ENCODE measurements around the gene GTF2F2.

Gene GTF2F2

GRCh38 chr13:45119991-45120864 is at the start of gene GTF2F2:
GTF2F2 (plus strand) TSS chr13:45120510; CDS start chr13:45120656, 146 bp downstream.
- peak in 57 of 58 donors; percentile 24 to 91 (median 82) for DNase-seq

DNA sequence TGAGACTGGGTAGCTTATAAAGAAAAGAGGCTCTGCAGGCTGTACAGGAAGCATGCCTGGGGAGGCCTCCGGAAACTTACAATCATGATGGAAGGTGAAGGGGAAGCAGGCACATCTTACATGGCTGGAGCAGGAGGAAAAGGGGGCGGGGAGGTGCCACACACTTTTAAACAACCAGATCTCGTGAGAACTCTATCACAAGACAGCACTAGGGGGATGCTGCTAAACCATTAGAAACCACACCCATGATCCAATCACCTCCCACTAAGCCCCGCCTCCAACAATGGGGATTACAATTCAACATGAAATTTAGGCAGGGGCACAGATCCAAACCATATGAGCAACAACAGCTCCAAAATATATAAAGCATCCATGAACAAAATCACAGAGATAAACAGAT is 46.5 kb upstream of the GTF2F2 start:
- no peak for DNase-seq

DNA sequence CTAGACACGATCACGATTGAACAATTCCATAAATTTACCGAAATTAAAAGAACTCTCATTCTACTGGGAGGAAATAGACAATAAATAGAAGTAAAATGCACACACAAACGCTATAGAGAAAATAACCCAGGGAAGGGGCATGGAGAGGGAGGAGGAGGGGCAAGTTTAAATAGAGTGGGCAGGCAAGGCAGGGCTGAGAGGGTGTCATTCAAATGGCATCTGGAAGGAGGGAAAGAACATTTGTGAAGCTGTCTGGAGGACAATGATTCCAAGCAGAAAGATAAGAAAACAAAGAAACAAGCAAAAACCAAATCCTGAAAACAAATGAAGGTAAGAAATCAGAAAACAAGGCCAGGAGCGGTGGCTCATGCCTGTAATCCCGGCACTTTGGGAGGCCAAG is 45.6 kb upstream of the GTF2F2 start:
- DNase-seq: no peak

- DNase-seq: no peak
These were observed 42.3 kb upstream of the GTF2F2 start for GRCh38 chr13:45078003-45078402.

DNA sequence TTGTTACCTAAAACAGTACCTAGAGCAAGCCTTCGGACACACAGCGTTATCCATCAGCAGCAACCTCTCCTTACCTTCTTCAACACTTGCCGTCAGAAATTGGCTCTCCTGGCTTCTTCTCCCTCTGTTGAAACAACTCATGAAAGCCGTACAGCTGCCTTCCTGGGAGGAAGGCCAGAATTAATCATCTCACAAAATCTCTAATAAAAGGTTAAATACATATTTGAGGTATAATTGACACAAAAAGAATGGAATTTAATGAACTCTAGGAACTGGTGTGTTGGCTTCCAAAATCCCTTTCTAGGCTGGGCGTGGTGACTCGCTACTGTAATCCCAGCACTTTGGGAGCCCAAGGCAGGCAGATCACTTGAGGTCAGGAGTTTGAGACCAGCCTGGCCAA is 37.3 kb upstream of the GTF2F2 start:
- DNase-seq: no peak

DNA sequence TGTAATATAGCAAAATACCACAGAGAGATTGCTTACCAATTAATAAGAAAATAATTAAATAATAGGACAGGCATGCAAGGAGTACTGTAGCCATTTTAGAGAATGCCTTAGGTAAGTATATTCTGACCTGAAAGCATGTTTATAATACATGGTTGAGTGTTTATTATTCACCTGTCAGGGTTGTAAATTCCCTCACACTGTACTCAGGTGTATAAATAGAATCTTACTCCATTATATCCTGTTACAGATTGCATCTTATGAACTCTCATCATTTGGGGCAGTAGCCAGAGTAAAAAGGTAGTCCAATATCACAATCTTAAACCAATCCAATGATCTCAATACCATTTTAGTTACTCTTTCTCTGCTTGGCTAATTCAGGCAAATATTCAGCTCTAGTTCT is 35.8 kb upstream of the GTF2F2 start:
- DNase-seq: no peak

- no peak for DNase-seq
These were observed 33.8 kb upstream of the GTF2F2 start for GRCh38 chr13:45086484-45086883.

GRCh38 chr13:45092663-45093062 is 27.6 kb upstream of the GTF2F2 start:
- peak in 20 of 58 donors; percentile 2 to 60 (median 14) for DNase-seq

GRCh38 chr13:45100573-45101262 is 19.6 kb upstream of the GTF2F2 start:
- DNase-seq: no peak

- DNase-seq: peak in 1 of 58 donors; percentile 1
These were observed 18.8 kb upstream of the GTF2F2 start for GRCh38 chr13:45101327-45102018.

- peak in 25 of 58 donors; percentile 5 to 64 (median 23) for DNase-seq
These were observed 18.2 kb upstream of the GTF2F2 start for GRCh38 chr13:45102136-45102507.

- DNase-seq: no peak
These were observed 16.9 kb upstream of the GTF2F2 start for GRCh38 chr13:45103449-45103848.

- DNase-seq: peak in 2 of 58 donors; percentile 1 to 7
These were observed 16.0 kb upstream of the GTF2F2 start for GRCh38 chr13:45104261-45104660.

DNA sequence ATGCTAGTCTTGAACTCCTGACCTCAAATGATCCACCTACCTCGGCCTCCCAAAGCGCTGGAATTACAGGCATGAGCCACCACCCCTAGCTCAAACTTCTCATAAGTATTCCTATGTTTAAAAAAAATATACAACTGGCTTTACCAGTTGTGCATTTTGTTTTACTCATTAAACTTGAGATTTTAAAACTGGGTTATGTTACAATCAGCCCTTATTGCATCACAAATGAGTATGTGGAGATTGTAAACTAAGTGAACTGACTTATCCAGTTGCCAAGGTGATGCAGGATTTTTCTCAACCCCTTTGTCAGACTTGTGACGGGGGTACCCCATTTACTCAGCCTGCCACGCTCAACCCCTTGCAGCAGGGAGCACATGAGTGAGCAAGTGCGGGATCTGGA is 14.4 kb upstream of the GTF2F2 start:
- no peak for DNase-seq

- no peak for DNase-seq
These were observed 12.8 kb upstream of the GTF2F2 start for GRCh38 chr13:45107539-45107938.

- DNase-seq: no peak
These were observed 11.6 kb upstream of the GTF2F2 start for GRCh38 chr13:45108716-45109101.

GRCh38 chr13:45109102-45109720 is 11.1 kb upstream of the GTF2F2 start:
- no peak for DNase-seq

DNA sequence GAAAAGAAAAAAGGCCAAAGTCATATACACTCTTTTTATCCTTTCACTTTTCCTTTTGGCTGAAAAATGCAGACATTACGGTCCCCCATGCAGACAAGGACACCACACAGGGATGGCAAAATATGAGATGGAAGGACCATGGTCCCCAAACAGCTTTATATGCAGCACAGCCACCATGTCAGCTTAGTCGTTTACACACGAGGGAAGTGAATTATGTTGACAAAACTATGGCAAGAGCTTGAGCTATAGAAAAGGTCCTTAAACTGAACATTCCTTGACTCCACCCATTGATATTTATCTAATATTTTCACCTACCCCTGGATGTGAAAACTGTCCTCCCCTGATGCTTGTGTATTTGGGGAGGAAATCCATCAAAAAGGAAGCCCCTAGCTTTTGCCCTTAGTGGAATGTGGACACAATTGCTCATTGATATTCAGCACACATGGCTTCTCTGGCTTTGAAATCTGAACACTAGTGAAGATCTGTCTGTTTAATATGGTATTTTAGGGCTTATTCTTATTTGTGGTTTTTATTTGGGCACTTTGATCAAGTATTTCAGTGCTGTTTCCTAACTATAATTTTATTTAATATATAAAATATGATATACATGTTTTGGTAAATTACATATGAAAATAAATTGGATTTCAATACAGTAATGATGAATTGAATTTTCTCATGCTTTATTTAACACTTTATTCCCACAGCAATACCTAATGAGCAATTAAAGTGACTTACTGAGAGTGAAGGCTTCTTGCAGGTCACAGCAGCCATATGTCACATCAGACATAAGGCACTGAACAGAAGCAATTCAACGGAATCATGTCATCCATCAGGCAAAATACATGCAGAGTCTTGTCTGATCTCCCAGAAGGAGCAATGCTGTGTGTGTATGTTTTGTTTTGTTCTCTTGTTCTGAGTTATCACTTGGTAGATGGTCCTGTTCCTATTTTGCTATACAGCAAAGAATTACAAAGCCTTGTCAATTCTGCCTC is 6.8 kb upstream of the GTF2F2 start:
- no peak for DNase-seq

DNA sequence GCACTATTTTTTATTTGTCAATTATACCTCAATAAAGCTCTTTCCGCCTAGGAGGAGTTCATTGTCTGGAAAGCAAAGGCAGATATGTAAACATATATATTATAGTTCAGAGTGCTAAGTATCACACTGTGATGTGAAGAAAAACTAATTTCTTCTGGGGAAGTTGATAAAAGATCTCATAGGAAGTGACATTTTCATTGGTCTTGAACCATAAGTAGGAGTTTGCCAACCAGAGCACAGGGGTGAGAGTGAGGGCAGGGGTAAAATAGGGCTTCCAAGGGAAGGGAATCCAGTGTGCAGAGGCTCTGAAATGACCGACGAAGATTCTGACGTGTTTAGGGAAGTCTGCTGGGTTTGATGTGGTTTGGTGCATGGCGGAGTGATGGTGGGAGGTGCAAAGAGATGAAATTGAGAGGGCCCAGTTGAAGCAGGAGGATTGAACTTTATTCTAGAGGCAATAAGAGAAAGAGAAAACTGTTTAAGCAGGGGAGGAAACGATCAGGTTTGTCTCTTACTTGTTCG is 780 bp upstream of the GTF2F2 start:
- DNase-seq: peak in 19 of 58 donors; percentile 4 to 71 (median 43)
